GM21576 (cell line): ENCODE results near the gene TTC21A.

Experiments
- ATAC-seq: cut with Tn5 transposase; IDR thresholded peaks from one replicate; pipeline ENCODE4 v1.9.1; 2021; ENCODE audit warnings: mild to moderate bottlenecking, moderate library complexity; ENCODE audit not compliant: unreplicated experiment

Gene TTC21A

GRCh38 chr3:39097716-39098472 lies 9.6 kb upstream of the TTC21A start:
- ATAC-seq: no peak

GRCh38 chr3:39098473-39099000 lies 8.9 kb upstream of the TTC21A start:
- no peak for ATAC-seq

- ATAC-seq: no peak
Measured at GRCh38 chr3:39099242-39099641, 8.2 kb upstream of the TTC21A start.

GRCh38 chr3:39099738-39100499 lies 7.6 kb upstream of the TTC21A start:
- ATAC-seq: no peak

DNA sequence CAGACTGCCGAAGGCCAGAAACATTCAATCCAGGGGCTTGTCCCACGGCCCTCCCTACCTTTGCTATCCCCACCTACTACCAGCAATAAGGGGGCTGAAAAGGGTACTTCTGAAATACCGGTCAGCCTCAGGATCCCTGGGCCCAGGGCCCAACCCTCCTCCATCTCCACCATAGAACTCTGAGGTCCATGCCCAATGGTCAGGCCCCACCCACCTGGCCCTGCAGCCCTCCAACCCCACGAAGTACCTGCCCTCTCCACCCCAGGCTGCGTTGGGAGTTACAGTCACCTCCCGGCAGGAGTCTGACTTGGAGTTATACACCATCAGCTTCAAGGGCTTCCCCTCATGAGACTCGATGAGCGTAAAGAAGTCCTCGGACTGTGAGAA lies 7.0 kb upstream of the TTC21A start:
- no peak for ATAC-seq

- ATAC-seq: peak; percentile 64
Measured at GRCh38 chr3:39101022-39101689, 6.3 kb upstream of the TTC21A start.

GRCh38 chr3:39102504-39103323 lies 4.8 kb upstream of the TTC21A start:
- ATAC-seq: no peak

DNA sequence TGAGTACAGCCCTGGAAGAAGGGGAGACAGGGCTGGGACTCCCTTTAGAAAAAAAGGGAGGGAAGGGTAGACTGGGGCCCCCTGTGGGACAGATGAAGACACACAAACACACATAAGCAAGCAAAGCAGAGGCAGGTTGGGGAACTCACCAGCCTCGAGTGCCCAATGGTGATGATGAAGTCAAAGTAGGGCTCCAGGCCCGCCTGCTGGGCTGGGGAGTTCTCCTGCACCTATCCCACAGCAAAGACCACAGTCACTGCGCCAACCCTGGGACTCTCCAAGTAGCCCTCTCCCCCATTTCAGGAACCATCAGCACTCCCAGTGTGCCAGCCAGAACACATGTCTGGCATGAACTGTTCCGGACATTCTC lies 4.2 kb upstream of the TTC21A start:
- ATAC-seq: no peak

GRCh38 chr3:39103791-39104552 lies 3.5 kb upstream of the TTC21A start:
- no peak for ATAC-seq

DNA sequence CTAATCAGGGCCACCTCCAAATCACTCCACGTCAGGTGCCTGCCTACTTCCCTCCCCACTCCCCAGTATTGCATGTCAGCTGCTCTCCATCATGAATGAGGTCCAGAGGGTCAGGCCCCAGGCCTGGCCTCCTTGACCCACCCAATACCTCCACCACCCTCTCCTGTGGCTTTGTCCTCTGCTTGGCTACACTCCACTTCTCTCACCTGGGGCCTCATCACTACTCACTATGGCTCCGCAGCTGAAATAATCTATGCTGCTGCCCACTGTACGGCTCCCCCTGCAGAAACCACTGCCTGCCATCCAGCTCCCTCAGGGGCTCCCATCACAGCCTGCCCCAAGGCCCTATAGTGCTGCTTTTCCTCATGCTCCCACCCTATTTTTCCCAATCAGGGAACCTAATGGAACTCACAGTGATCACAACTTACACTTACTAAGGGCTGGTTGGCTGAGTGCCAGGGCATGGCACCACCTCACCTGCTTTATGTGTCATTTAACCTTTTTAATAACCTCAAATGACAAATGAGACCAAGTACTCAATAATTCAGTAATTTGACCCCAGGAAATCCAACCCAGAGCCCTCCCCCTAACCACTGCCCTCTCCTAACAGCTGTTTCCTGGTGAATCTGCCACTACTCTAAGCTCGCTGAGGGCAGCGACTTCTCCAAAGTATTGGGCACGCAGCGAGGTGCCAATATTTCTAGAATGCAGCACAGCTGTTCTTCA lies 2.4 kb upstream of the TTC21A start:
- ATAC-seq: no peak

DNA sequence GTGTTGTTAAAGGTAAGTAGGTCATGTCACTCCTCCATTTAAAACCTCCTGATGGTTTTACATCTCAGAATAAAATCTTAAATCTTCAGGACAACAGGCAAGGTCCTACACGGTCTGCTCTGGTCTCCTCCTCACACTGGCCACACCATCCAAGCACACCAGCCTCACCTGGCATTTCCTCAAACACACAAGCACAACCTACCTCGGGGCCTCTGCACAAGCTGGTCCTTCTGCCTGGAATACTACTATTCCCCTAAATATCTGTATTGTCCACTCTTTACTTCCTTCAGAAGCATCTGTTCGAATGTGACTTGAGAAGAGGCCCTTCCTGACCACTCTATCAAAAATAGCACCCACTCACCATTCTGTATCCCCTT lies 1.8 kb upstream of the TTC21A start:
- no peak for ATAC-seq

GRCh38 chr3:39106281-39106811 lies 1.1 kb upstream of the TTC21A start:
- ATAC-seq: no peak

- no peak for ATAC-seq
Measured at GRCh38 chr3:39106851-39107387, 561 bp upstream of the TTC21A start.

GRCh38 chr3:39108200-39108710 lies 775 bp downstream of the TTC21A start:
- peak; percentile 79 for ATAC-seq

GRCh38 chr3:39109086-39109485 lies 1.6 kb downstream of the TTC21A start:
- ATAC-seq: no peak

GRCh38 chr3:39110041-39110639 lies 2.7 kb downstream of the TTC21A start:
- no peak for ATAC-seq

DNA sequence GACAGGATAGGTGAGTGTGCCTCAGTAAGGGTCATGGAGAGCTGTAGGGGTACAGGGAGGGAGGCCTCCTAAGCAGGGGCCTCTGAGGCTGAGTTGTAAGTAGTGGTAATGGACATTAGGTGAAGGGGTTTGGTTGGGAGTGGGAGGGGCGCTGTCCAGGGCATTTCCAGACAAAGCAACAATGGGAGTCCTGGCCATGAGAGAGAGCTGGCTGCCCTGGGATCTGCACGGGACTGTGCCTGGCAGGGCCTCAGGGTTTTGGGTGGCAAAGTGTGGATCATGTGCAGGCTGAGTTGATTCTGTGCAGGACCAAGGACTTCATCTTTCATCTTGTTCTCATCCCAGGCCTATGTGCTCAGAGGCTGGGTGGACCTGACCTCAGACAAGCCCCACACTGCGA lies 4.6 kb downstream of the TTC21A start:
- ATAC-seq: no peak

DNA sequence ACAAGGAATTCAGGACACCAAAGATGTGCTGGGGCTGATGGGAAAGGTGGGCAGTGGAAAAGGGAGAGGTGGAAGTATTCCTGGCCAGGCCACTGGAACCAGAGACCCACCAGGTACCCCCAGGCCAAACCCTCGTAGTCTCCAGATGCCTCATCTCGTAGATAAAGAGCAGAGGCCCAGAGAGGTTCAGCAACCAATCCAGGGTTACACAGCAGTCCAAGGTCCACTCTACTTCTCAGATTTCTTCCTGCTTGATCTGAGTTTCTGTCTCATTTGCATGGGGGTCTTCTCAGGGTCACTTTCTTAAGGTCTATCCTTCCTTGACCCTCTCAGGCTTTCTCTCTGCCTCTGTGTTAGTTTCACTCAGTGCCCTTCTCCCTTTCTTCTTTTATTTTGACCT lies 5.1 kb downstream of the TTC21A start:
- no peak for ATAC-seq
